ENCODE results near the gene ACIN1.
"Not testable (repeated sequence)": the region's sequence is repeated elsewhere in the genome, so short reads cannot be mapped to it uniquely, and the experiment has no call there.

ACIN1 gene

DNA sequence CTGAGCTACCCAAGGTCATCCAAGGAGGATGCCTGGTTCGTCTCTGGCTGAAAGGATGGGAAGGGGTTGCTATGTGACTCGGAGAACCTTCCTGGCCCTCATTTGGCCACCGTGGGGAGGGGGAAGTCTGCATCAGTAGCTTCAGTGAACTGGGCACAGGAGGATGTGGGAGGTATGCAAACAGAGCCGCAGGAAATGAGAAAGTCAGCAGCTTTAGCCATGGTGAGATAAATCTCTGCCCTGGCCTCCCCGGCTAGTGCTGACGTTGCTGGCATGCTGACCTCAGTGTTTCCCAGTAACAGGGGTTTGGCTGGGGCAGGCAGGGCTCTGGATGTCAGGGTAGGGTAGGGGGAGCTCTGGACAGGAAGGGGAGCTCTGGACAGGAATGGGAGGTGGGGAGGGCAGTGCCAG, 26.4 kb upstream of the ACIN1 start:
- DNase-seq = no peak

GRCh38 chr14:23120541-23121251, 25.8 kb upstream of the ACIN1 start:
- peak; percentile 69 to 70 for DNase-seq

GRCh38 chr14:23119363-23120327, 24.7 kb upstream of the ACIN1 start:
- no peak for DNase-seq

- no peak for DNase-seq
These were observed 23.8 kb upstream of the ACIN1 start, which contains the start of gene CEBPE for GRCh38 chr14:23118506-23119362. Gene CEBPE (minus strand): TSS chr14:23119255. CDS start chr14:23119091, 164 bp downstream.

DNA sequence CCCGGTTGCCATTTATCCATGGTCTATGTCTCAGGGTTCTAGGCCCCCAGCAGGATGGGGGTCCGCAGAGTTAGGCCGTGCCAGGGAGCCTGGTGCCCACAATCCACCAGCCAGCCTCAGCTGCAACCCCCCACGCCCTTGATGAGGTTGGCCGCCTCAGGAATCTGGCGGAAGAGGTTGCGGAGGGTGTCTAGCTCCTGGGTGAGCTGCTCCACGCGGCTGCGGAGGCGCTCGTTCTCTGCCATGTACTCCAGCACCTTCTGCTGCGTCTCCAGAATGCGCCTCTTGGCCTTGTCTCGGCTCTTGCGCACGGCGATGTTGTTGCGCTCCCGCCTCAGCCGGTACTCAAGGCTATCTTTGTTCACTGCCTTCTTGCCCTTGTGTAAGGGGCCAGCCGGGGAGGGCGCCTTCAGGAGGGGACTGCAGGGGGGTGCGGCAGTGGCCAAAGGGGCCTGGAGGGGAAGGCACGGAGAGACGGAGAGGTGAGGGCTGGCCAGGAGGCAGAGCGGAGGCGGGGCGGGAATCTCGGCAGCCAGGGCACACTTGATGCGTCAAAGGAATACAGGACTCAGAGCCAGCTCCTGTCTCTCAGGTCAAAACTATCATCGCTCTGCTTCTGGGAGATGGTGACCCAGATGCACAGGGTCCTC, 22.6 kb upstream of the ACIN1 start:
- no peak for DNase-seq

GRCh38 chr14:23115918-23116317, 21.0 kb upstream of the ACIN1 start:
- DNase-seq = no peak

DNA sequence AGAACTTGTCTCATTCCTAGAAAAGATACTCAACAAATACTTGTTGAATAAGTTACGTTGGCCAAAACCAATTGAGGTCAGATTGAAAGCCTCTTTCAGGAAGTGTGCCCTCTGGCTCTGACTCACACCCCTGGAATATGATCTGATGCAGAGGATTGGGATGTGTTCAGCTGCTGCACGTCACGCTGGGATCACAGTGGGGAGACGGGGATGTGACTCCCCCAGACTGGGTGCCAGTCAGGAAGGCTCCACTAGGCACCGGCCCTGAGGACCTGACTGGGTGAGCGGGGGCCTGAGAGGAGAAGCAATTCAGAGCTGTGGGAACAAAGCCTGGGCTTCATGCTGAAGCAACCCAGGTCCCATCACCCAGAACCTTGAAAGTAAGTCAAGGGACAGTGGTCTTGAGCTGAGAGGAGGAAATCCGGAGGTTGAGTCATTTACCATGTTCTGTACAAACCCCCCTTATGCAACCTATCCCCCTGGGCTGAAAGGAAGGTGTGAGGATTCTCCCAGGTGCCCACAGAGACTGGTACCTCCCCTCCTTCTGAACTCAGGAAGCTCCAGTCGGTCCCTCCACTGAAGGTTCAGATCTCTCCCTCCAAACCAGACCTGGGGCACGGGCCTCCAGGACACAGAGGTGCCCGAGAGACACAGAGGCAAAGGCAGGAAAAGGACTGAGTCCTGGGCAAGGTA, 20.2 kb upstream of the ACIN1 start:
- DNase-seq = no peak

DNA sequence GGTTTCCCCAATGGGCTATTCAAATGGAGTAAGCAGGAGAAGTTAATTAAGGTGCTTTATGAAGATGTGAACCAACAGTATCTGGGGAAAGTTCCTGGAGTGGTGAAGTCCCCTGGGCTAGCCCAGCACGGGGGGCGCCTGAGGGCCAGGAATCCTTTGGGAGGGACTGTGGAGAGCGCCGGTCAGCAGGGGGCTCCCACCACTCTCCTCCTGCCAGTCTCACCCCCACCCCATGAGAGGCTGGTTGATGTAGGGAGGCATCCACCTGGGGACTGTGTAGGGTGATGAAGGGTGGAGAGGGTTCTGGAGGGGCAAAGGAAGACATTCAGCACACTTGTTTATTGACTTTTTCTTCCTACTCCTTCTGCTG, 19.7 kb upstream of the ACIN1 start:
- DNase-seq = no peak

GRCh38 chr14:23114120-23114458, 19.2 kb upstream of the ACIN1 start:
- DNase-seq = no peak

- DNase-seq = no peak
These were observed 18.6 kb upstream of the ACIN1 start for GRCh38 chr14:23113431-23114119.

DNA sequence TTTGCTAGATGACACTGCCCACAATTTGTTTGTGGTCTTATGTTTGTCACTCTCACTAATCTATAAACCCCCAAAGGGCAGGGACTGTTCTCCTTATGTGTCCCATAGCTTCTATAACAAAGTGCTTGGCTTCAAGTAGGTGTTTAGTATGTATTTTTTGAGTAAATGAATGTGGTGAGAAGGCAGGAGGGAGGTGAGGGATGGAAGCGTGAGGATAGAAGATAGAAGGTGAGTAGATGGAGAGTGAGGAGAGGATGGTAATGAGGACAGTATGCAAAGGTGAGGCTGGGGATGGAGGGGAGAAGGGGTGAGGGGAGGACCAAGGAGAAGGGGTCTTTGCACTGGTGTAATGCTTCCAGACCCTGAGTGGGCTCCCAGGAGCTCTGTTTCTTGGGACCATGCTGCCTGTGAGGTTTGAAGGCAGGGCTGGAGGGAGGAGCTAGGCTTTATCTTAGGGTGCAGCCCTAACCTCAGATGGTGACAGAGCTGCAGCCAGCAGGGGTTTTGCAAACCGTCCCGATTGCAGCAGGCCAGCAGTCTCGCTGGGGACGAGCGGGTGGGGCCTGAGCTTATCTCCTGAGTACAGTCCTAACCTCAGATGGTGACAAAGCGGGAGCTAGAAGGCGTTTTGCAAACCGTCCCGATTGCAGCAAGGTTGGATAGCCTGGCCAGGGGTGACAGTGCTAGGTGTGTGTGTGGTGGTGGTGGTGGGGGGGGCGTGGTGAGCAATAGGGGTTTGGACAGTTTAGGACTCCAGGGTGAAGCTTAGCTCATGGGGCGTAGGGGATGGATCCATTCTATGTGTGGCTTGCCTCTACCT, 17.6 kb upstream of the ACIN1 start:
- DNase-seq = no peak

GRCh38 chr14:23110579-23111365, 15.8 kb upstream of the ACIN1 start:
- no peak for DNase-seq

- no peak for DNase-seq
These were observed 14.8 kb upstream of the ACIN1 start for GRCh38 chr14:23109769-23110168.

GRCh38 chr14:23108169-23108568, 13.2 kb upstream of the ACIN1 start:
- not testable (repeated sequence) for DNase-seq

DNA sequence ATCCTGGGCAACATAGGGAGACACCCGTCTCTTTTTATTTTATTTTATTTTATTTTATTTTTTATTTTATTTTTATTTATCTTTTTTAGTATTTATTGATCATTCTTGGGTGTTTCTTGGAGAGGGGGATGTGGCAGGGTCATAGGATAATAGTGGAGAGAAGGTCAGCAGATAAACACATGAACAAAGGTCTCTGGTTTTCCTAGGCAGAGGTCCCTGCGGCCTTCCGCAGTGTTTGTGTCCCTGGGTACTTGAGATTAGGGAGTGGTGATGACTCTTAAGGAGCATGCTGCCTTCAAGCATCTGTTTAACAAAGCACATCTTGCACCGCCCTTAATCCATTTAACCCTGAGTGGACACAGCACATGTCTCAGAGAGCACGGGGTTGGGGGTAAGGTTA, 12.7 kb upstream of the ACIN1 start:
- not testable (repeated sequence) for DNase-seq

GRCh38 chr14:23106747-23107045, 11.8 kb upstream of the ACIN1 start:
- DNase-seq = no peak

DNA sequence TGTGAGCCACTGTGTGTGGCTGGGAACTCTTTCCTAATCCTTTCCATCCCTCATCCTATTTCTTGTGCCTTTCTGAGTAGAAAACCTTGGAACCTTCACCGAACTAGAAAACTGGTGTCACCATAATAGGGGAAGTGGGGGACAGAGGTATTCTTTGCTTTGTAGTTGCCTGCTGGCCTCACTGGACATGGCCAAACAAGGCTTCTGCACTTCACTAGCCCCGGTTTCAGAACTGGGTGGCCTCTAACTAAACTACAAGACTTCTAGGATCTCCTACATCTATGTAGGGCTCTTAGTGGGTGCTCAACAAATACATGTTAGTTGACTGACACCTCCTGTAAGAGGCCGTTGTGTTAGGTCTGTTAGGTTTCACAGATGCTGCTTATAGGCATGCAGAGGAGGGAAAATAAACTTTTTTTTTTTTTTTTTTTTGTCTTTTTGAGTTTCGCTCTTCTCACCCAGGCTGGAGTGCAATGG, 10.4 kb upstream of the ACIN1 start:
- DNase-seq = no peak

DNA sequence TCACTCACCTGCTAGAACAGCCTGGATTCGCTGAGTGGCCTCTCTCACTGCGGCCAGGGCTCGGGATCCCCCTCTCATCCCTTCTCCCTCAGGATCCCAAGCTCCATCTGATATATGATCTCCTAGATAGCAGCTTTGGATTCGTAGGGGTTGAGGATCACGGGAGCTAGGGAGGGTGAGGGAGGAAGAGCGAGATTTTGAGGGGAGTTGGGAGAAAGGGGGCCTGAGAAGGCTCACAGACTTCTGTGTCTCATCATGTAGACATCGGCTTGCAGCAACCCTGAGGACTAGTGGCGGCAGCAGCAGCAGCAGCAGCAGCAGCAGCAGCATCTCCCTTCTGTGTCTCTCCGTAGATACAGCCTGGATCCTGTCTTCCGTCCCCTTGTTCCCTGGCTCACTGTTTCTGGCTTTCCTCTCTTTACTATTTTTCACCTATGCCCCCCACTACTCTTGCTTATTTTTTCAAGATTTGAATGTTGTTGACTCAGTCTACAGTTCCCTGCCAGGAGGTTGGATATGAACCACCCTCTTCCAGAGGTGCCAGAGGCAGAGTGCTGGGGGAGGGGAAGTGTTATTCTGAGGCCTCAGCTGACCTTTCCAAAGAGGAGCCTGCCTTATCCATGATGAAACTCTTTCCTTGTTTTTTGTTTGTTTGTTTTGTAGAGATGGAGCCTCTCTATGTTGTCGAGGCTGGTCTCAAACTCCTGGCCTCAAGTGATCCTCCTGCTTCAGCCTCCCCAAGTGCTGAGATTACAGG, 9.8 kb upstream of the ACIN1 start, which contains the start of gene CIROP:
TSS of gene CIROP (minus strand) at position 399 of the 757 bp plus-strand sequence. CDS start at position 330, 69 bp downstream.
- no peak for DNase-seq
